ENCODE data around the gene EDC4.
"Not testable (repeated sequence)": the region's sequence is repeated elsewhere in the genome, so short reads cannot be mapped to it uniquely, and the experiment has no call there.

Gene EDC4

GRCh38 chr16:67872631-67873434, at the start of gene EDC4:
TSS of gene EDC4 (plus strand) at chr16:67873052. CDS start at chr16:67873262, 210 bp downstream.
- peak; percentile 73 to 83 (median 76) for DNase-seq (ENCODE audit: low read depth in 4 of 4, low spot score in 1 of 4)

- DNase-seq (ENCODE audit: low read depth in 4 of 4, low spot score in 1 of 4): no peak
These were observed 47.7 kb upstream of the EDC4 start for GRCh38 chr16:67825119-67825518.

GRCh38 chr16:67825906-67826305, 46.9 kb upstream of the EDC4 start:
- DNase-seq (ENCODE audit: low read depth in 4 of 4, low spot score in 1 of 4): no peak

- DNase-seq (ENCODE audit: low read depth in 4 of 4, low spot score in 1 of 4): no peak
These were observed 44.2 kb upstream of the EDC4 start for GRCh38 chr16:67828651-67829050.

- DNase-seq (ENCODE audit: low read depth in 4 of 4, low spot score in 1 of 4): no peak
These were observed 39.8 kb upstream of the EDC4 start for GRCh38 chr16:67833030-67833414.

- DNase-seq (ENCODE audit: low read depth in 4 of 4, low spot score in 1 of 4): peak; percentile 83 to 88 (median 86)
These were observed 39.2 kb upstream of the EDC4 start for GRCh38 chr16:67833415-67834241.

- DNase-seq (ENCODE audit: low read depth in 4 of 4, low spot score in 1 of 4): no peak
These were observed 38.6 kb upstream of the EDC4 start for GRCh38 chr16:67834242-67834614.

GRCh38 chr16:67837190-67837589, 35.7 kb upstream of the EDC4 start:
- not testable (repeated sequence) for DNase-seq (ENCODE audit: low read depth in 4 of 4, low spot score in 1 of 4)

- no peak for DNase-seq (ENCODE audit: low read depth in 4 of 4, low spot score in 1 of 4)
These were observed 35.0 kb upstream of the EDC4 start for GRCh38 chr16:67837811-67838210.

- no peak for DNase-seq (ENCODE audit: low read depth in 4 of 4, low spot score in 1 of 4)
These were observed 31.5 kb upstream of the EDC4 start for GRCh38 chr16:67841198-67841815.

GRCh38 chr16:67841816-67842508, 30.9 kb upstream of the EDC4 start, which contains the start of gene THAP11:
TSS of gene THAP11 (plus strand) at chr16:67842320. CDS start at chr16:67842555, 235 bp downstream.
- DNase-seq (ENCODE audit: low read depth in 4 of 4, low spot score in 1 of 4): peak; percentile 86 to 93 (median 91)

- peak in 3 of 4 experiments; percentile 26 to 52 (median 32) for DNase-seq (ENCODE audit: low read depth in 4 of 4, low spot score in 1 of 4)
These were observed 30.1 kb upstream of the EDC4 start for GRCh38 chr16:67842509-67843342.

GRCh38 chr16:67843343-67843765, 29.5 kb upstream of the EDC4 start:
- no peak for DNase-seq (ENCODE audit: low read depth in 4 of 4, low spot score in 1 of 4)

- DNase-seq (ENCODE audit: low read depth in 4 of 4, low spot score in 1 of 4): no peak
These were observed 28.4 kb upstream of the EDC4 start for GRCh38 chr16:67844497-67844896.

- no peak for DNase-seq (ENCODE audit: low read depth in 4 of 4, low spot score in 1 of 4)
These were observed 27.4 kb upstream of the EDC4 start for GRCh38 chr16:67845291-67846062.

- no peak for DNase-seq (ENCODE audit: low read depth in 4 of 4, low spot score in 1 of 4)
These were observed 26.9 kb upstream of the EDC4 start for GRCh38 chr16:67846063-67846319.

GRCh38 chr16:67846320-67847063, 26.4 kb upstream of the EDC4 start, which contains the start of gene NUTF2:
TSS of gene NUTF2 (plus strand) at chr16:67846933. CDS start at chr16:67865131, 18,198 bp downstream.
- peak; percentile 86 to 96 (median 91) for DNase-seq (ENCODE audit: low read depth in 4 of 4, low spot score in 1 of 4)

- peak in 2 of 4 experiments; percentile 19 to 59 for DNase-seq (ENCODE audit: low read depth in 4 of 4, low spot score in 1 of 4)
These were observed 25.6 kb upstream of the EDC4 start, which contains the start of gene CENPT for GRCh38 chr16:67847064-67847861. TSS of gene CENPT (minus strand) at chr16:67847693. CDS start at chr16:67833859, 13,834 bp downstream.

All from stimulated activated CD4-positive, alpha-beta T cell treated with anti-CD3 and anti-CD28 coated beads, Interleukin-1b, Interleukin-23, amount 100 ng/mL, for 24 hours (primary cell).